Fibroblast of upper back skin (primary cell): ENCODE data around the gene TMEM132D.

Source experiments
- DNase-seq: peaks from one replicate; pipeline ENCODE4 v3.0.0-alpha.2; 2013

The TMEM132D gene

GRCh38 chr12:129409281-129409680 is 494.5 kb downstream of the TMEM132D start:
- DNase-seq = no peak

GRCh38 chr12:129404556-129404955 is 499.3 kb downstream of the TMEM132D start:
- DNase-seq = no peak

- no peak for DNase-seq
Observed at GRCh38 chr12:129401572-129401971, 502.3 kb downstream of the TMEM132D start.

GRCh38 chr12:129394177-129394825 is 509.5 kb downstream of the TMEM132D start:
- no peak for DNase-seq

DNA sequence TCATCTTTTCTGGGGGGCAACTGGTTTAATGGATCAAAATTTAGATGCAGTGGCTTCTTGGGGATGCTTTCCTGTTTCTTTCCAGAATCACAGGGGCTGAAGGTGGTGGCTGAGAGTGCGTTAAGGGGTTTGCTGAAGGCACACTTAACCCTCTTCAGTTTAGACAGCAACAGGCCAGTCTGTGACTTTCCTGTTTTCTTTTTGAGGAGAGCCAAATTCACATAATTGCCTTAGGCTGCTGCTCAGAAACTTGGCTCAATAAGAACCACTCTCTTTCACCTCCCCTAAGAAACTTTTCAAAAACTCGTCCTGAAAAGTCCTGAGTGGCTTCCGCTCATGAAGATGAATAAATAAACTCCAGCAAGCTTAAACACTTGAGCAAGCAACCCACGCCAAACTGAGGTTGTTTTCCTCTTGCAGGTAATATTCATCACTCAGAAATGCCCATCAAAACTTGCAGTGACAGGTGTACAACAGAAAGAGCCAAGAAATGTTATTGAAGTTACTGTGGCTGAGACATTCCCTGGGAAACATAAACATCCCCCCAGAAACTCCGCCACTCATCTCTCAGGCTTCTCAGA is 510.4 kb downstream of the TMEM132D start:
- no peak for DNase-seq

DNA sequence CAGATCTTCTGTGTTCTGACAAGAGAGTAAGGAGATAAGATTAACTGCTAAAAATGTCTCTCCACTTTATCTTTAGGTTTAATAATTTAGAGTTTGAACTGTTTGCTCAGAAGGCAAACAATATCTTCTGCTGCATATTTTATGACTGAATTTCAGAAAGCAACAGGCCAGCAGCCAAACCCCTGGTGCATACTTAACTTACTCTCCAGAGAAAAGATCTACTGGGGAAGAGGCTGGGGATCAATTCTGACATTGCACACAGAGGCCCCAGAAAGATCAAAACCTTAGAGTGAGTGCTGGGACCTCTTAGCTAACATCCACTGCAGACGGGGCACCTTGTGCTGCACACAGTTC is 518.2 kb downstream of the TMEM132D start:
- DNase-seq = no peak

GRCh38 chr12:129383956-129384355 is 519.9 kb downstream of the TMEM132D start:
- DNase-seq = no peak

DNA sequence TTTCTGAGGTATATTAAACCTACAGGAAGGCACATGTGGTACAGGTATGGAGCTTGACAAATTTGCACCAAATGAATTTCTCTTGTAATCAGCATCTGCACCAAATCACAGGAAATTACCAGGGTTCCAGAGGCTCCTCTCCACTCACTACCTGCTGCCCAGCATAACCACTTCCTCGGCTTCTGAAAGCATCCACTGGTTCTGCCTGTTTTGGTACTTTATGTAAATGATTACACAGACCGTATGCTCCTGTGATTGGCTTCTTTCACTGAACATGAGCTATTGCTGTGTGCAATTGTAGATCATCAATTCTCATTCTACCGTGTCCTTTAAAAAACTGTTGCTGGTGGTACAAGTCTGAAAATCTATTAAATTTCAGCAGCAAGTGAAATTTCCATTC is 522.1 kb downstream of the TMEM132D start:
- no peak for DNase-seq

DNA sequence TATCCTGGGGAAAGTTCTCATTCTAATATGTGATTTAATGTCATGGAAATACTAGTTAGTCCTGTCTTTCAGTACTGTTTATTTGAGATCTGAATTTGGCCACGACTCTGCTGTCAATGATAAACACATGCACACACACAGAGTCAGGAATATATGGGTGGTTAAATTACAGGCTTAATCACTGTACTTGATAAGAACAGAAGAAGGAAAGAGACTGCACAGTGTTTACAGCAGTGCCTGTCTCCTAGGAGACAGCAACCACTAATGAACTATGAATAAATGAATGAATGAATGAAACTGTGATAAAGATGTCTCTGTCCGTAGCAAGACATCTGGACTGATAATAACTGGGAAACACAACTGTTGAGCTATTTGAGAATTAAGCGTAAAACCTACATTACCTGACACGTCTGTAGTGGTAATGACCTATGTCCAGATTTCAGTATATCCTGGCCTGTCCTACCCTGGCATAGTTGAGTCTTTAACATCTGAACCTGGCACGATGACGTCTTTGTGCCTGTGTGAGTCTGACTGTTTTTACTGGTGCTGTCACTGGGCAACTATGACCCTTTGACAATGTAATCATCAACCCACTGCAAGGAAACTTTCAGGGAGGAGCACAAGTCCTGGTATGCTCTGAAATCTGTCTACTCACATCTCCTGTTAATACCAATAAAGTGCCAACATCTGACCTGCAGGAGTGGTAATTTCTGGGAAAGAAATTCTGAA is 524.6 kb downstream of the TMEM132D start:
- no peak for DNase-seq

- DNase-seq = no peak
Observed at GRCh38 chr12:129378496-129378895, 525.3 kb downstream of the TMEM132D start.

GRCh38 chr12:129373746-129374145 is 530.1 kb downstream of the TMEM132D start:
- no peak for DNase-seq

GRCh38 chr12:129372876-129373275 is 530.9 kb downstream of the TMEM132D start:
- no peak for DNase-seq

DNA sequence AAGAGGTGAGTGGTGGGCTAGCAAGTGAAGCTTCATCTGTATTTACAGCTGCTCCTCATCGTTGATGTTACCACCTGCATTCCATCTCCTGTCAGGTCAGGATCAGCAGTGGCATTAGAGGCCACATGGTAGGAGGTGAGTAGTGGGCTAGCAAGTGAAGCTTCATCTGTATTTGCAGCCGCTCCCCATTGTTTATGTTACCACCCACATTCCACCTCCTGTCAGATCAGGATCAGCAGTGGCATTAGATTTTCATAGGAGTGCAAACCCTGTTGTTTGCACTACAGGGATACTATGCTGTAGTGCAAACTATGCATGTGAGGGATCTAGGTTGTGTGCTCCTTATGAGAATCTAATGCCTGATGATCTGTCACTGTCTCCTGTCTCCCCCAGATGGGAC is 531.5 kb downstream of the TMEM132D start:
- no peak for DNase-seq

DNA sequence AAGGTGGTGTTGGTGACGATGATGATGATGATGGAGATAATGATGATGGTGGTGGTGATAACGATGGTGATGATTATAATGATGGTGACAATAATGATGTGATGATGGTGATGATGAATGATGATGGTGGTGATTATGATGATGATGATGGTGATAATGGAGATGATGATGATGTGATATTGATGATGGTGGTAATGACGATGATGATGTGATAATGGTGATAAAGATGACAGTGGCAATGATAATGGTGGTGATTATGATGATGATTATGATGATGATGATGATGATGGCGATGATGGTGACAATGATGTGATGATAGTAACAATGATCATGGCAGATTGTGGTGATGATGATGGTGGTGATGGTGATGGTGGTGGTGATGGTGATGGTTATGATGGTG is 532.6 kb downstream of the TMEM132D start:
- no peak for DNase-seq

- no peak for DNase-seq
Observed at GRCh38 chr12:129366656-129367055, 537.2 kb downstream of the TMEM132D start.

DNA sequence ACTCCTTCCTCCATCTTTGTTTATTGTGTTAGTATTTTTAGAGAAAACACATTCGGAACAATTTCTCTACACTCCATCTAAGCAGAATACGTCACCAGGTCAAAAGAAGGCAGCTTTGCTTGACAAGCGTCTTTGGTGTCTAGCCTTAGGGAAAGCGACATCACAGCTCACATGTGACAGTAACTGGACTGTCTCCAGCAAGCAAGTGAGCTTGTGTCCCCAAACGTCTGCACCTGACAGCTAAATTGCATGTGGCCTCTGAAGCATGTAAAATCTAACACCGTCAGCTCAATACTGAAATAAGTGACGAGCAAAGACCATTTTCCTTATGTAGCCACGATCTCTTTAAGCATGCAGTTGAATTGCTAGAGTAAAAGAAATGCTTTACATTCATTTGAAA is 540.8 kb downstream of the TMEM132D start:
- DNase-seq = no peak

DNA sequence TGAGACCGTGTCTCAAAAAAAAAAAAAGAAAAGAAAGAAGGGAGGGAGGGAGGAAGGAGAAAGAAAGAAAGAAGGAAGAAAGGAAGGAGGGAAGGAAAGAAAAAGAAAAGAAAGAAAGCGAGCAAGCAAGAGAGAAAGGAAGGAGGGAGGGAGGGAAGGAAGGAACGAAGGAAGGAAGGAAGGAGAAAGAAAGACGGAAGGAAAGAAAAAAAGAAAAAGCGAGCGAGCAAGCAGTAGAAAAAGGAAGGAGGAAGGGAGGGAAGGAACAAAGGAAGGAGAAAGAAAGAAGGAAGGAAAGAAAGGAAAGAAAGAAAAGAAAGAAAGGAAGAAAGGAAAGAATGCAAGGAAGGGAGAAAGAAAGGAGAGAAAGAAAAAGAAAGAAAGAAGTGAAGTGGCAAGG is 546.6 kb downstream of the TMEM132D start:
- no peak for DNase-seq

DNA sequence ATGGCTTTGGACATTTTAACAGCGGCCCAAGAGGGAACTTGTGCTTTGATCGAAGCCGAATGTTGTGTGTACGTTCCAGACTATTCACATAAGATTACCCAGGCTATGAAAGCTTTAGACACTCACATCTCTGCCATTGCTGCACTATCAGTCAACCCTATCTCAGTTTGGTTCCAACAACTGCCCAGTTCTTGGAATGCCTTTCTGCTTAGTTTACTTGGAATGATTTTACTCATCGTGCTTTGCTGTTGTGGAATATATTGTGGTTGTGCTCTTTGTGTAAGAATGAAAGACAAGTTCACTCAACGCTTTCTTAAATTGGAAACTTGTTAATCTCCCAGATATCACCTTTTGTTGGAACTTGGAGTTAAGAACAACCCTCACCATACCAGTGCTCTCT is 552.3 kb downstream of the TMEM132D start:
- no peak for DNase-seq

DNA sequence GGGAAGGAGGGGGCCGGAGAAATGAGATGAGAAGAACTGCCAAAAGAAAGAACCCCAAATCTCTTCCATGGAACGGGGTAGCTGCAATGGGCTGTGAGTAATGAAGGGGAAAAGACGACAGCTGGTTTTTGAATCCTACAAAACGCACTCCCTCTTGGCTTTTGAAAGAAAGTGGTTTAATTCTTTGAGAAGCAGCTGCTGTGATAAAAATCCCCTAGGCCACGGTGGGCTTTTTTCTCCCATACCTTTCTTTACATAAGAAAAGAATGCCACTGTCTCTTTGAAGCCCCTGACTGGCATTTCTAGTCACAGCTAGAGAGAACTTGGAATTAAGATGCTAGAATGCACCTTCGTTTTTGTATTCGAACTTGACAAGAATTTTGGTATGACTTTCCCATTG is 564.5 kb downstream of the TMEM132D start:
- DNase-seq = no peak

DNA sequence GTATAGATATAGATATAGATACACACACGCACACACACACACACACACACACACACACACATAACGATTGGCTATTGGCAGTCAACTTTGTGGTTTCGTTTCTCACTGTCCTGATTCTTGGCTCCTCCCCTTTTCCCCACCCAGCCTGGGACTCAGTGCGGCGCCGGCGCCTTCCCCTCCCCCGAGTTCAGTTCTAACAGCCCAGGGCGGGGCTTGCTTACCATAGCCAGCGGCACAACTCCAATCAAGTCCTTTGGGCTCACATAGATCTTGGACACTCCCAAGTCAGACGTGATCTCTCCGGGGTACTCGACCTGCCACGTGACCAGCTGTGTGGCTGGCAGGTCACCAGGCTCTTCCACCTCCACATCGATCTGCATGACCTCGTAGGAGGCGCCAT is 566.4 kb downstream of the TMEM132D start:
- DNase-seq = no peak

DNA sequence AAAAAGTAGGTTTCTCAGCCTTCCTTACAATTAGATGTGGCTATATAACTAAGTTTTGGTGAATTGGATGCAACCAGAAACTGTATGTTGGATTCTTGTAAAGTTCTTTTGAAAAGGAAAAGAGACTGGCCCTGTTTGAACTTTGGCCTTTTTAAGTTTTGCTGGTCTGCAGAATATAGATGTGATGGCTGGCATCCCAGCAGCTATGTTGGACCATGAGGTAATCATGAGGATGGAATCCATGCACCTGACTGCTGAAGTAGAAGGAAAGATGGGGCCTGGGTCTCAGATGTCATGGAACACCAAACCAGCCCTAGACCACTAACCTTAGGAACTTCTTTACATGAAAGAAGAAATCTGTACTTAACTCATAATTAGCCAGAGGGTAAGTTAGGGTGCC is 568.1 kb downstream of the TMEM132D start:
- DNase-seq = no peak

DNA sequence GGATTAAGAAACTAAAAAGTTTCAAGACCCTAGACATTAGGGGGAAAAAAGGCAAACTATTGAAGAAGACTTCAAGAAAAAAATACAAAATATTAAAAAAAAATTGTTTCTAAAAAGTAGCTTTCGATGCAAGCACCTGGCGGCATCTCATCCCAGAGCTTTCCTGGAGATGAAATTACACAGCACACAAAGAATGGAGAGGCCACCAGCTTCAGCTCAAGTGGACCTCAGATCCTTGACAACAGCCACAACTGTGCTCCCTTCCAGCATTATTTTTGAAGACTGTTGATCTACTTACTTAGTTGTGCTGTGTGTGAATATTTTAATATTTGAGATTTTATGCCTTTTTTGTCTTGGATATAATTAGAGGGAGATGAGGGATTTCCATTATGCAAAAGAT is 571.5 kb downstream of the TMEM132D start:
- DNase-seq = no peak

GRCh38 chr12:129331356-129332085 is 572.3 kb downstream of the TMEM132D start:
- DNase-seq = no peak

DNA sequence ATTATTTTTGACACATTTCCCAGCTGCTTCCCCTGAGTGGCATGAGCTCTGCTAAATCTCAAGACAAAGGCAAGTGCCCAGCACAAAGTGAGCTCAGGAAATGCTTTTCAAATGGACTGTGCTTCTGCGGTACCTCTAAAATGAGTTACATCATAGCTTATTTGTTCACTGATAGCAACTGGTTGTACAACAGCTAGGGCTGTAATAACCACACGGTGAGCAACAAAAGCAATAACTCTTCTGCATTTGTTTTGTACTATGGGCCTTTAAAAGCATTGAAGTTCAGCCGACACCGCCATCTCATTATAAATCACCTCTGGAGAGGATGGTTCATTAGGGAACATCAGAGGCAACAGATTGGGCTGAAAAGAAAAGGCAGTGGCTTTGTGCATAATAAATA is 575.6 kb downstream of the TMEM132D start:
- no peak for DNase-seq
